GM18907 (cell line): Measurements from ENCODE around the gene NBEAL2.
"Not testable (repeated sequence)": the region's sequence is repeated elsewhere in the genome, so short reads cannot be mapped to it uniquely, and the experiment has no call there.

ENCODE experiments used
- ATAC-seq: cut with Tn5 transposase; IDR thresholded peaks from one replicate; pipeline ENCODE4 v1.9.1; 2021; ENCODE audit warnings: mild to moderate bottlenecking, moderate library complexity; ENCODE audit not compliant: unreplicated experiment

Gene NBEAL2

DNA sequence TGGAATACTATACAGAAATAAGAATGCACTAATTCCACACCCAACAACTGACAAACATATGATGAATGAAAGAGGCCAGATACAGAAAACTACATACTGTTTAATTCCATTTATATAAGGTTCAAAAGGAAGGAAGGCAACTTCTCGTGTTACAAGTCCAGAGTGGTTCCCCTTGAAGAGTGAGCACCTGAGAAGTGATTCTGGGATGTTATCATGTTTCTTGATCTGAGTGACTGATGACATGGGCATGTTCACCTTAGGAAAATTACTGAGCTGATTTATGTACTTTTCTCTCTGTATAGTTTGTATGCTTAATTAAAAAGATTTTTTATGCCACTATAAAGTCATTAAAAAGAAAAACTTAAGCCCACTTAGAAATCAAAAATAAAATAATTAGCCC lies 16.5 kb upstream of the NBEAL2 start:
- ATAC-seq, result no peak

DNA sequence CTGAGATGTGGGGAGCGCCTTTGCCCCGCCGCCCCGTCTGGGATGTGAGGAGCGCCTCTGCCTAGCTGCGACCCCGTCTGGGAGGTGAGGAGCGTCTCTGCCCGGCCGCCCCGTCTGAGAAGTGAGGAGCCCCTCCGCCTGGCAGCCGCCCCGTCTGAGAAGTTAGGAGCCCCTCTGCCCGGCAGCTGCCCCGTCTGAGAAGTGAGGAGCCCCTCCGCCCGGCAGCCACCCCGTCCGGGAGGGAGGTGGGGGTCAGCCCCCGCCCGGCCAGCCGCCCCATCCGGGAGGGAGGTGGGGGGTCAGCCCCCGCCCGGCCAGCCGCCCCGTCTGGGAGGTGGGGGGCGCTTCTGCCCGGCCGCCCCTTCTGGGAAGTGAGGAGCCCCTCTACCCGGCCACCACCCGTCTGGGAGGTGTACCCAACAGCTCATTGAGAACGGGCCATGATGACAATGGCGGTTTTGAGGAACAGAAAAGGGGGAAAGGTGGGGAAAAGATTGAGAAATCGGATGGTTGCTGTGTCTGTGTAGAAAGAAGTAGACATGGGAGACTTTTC lies 15.4 kb upstream of the NBEAL2 start:
- not testable (repeated sequence) for ATAC-seq

DNA sequence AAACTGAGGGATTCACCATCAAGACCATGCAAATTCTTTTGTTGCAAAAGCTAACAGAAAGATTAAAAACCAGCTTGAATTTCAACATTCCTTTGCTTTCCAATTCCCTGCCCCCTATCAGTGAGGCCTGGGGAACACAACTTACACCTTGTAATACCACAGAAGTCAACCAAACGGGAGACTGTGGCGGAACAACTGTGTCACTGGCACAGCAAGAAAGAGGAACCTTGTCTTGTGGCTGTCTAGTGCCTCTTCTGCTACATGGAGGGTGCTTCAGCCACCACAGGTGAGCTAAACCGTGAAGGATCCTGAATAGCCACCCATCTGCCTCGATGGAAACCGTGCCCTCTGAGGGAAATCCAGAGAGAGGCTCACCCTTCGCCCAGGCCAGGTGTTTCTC lies 14.3 kb upstream of the NBEAL2 start:
- no peak for ATAC-seq

DNA sequence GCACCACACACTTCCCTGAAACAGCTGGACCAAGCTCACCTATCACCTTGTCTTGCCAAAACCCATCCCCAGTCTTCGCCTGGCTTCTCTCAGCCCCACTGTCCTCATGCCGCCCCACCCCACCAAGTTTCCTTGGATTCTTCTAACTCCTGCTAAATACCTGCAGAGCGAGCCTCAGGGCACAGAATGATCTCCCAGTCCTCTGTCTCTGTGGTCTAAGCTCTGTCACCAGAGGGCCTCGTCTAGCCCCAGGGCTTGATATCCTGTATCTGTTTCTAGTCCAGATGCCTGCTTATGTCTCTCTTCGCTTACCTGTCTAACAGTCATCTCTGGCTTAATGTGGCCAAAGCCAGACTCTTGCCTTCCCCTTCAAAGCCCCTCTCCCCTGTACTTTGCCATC lies 12.7 kb upstream of the NBEAL2 start:
- ATAC-seq, result no peak

DNA sequence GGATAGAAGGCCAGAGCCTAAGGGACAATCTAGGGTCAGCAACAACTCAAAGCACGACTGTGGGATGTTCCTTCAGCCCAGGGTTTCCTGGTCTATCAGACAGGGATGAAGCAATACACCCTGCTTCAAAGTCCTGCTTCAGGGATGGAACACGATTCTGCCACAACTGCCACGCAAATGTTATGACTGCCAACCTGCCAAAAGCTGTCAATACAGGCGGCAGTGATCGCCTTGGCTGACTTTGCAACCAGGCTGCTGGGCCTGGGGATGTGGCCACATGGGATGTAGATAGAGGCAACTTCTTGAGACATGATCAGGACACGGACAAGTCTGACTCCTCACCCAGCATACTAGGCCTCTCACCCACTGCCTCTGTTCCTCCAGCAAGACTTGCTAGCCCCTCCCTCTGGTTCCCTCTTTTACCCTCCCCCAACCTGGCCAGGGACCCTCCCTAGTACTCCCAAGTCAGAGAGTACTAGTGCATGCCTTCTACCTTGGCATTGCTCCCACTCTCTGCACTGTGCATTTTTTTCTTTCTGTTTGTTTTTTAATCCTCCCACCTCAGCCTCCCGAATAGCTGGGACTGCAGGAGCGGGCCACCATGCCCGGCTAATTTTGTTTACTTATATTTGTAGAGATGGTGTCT lies 10.6 kb upstream of the NBEAL2 start:
- ATAC-seq, result no peak

DNA sequence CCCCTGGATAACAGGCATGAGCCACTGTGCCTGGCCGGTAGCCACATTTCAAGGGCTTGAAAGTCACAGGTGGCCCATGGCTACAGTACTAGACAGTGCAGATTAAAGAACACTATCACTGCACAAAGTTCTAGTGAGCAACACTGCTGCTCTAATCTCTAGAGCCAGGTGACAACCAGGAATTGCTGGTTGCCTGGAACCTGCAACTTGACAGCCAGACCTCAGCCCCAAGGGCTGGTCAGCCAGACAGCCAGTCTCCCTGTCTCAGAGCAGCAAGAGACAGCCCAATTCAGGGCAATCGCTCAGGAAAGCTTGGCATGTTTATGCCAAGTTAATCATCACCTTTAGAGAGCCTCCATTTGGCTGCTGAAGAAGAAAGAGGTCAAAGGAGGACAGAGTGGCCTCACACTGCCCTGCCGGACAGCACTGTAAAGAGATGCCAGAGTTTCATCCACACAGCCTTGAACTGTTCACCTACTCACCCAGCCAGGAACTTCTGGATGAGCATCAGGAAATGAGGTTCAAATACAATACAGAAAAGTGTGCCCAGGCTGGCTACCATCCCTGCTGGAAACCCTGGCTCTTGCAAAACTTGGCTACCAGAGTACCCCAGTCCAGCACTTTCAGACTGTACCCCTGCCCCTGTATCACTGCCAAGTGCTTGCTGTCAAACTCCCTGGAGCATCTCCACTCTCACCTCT lies 8.9 kb upstream of the NBEAL2 start:
- no peak for ATAC-seq

DNA sequence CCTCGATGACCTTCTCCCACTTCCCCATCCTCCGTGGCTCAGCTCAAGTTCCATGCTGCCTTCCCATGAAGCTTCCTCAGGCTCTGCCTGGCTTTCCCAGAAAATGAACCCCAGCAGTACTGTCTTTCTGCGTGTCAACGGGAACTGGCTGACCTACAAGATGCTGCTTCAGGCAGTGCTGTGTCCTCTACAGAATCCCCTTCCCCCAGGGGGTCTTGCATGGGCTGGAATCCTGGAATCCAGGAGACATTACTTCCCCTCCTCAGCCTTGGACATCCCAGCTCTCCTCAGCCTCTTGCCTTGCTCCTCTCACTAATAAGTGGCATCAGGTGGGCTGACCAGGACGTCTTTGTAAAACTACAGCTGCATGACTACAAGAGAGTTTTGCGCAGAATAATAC lies 8.3 kb upstream of the NBEAL2 start:
- ATAC-seq, result no peak

DNA sequence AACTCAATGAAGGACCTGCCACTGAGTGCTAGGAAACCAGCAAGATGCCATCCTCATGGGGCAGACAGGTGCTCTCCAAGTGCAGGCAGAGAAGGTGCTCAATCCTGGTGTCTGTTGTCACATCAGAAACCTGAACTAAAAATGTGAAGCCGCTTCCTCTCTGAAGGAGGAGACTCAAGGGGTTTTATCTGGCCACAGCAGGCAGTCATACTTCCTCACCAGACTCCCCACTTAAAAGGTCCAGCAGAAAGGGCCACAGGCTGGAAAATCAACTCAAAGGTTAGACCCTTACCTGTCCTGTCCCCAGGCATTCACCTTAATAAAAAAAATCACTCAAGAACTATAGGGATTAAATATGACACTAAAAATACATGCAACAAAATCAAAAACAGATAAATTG lies 7.7 kb upstream of the NBEAL2 start:
- ATAC-seq, result no peak

DNA sequence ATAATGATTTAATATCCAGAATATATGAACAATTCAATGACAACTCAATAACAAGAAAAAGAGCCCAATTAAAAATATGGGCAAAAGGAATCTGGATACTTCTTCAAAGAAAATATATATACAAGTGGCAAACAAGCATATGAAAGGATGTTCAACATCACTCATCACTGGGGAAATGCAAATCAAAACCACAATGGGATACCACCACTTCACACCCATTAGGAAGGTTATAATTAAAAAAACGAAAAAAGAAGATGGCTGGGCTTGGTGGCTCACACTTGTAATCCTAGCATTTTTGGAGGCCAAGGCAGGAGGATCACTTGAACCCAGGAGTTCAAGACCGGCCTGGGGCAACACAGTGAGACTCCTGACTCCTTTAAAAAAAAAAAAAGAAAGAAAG lies 7.1 kb upstream of the NBEAL2 start:
- no peak for ATAC-seq

DNA sequence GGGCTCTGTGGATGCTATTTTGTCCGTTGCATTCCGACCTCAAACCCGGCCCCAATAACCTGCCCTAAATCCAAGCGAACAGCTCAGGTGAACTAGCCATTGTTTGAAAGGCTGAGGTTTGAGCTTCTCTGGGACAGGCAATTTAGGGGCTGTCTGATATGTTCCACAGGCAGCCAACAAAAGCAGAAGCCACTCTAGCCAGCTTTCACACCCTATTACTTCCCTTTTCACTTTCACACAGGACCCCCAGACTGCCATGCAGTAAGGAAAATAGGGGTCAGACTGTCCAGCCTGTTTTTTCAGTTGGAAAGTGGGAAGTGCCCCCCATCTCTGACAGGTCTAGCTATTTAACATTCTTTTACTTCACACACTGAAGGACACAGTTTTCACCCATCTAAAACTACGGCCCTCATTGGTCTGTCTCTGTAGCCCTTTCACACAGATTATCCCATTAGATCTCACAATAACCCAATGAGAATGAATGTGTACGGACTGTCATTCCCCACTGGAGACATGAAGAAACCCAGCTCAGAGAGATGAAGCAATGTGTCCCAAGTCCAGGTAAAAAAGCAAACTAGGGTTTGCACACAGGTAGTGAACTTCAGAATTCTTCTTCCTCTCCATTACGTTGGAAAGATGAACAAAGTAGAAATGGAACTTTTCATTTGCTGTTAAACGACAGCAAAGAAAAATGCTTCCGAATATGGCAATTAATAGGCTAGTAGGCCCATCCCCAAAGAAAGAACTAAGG lies 4.9 kb upstream of the NBEAL2 start:
- no peak for ATAC-seq

DNA sequence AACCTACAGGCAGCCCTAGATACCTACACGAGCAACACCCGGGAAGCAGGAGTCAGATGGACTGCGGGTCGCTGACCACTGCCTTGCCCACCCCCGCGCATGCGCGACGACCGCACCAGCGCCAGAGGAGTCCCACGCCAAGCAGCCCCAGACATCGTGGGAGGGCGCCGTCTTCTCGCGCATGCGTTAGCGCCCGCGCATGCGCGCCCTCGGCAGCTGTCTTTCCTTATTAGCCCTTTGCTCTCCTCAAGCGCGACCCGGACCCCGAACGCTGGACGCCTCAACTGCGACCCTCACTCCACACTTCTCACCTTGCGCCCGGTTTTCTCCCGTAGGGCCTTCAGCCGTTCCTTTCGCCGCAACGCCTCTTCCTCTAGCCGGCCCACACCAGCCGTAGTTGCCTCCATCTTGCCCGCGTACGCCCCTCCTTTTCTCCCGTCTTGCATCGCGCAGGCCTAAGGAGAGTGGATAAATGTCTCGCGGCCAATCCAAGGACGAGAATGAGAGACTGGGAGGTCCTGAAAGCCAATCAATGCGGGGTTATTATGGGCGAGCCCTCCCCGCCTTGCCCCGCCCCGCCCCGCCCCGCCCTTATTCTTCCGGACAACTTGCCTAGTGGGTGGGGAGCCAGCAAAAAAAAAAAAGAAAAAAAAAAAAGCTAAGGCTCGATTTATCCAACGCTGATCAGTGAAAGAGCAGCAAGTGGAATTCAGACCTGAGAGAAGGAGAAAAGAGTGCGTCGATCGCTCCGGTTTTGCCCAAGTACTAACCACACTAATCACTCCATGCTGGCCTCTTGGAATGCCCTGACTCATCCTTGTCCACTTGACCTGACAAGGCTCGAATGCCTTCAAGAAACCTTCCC lies 2.9 kb upstream of the NBEAL2 start, which contains the start of gene CCDC12:
TSS of gene CCDC12 (minus strand) at position 420 of the 865 bp plus-strand sequence. CDS start at position 407, 13 bp downstream.
- ATAC-seq, result peak; percentile 65

DNA sequence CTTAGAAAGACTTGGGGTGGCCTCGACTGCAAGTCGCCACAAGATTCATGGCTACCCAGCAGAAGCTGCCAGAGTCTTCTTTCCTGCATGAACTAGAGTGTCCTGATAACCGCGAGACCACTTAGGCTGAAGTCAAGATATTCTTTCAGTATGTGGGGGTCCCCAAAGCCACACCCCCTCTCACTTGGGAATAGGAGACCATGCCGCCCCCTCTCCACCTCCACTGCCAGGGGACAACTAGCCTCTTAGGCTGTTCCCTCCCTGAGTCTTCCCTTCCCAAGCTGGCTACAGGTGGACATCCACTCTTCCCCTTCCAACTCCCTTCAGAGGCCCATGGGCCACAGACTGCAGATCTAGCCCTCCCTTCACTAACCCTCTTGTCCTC lies 1.7 kb upstream of the NBEAL2 start:
- ATAC-seq, result no peak

DNA sequence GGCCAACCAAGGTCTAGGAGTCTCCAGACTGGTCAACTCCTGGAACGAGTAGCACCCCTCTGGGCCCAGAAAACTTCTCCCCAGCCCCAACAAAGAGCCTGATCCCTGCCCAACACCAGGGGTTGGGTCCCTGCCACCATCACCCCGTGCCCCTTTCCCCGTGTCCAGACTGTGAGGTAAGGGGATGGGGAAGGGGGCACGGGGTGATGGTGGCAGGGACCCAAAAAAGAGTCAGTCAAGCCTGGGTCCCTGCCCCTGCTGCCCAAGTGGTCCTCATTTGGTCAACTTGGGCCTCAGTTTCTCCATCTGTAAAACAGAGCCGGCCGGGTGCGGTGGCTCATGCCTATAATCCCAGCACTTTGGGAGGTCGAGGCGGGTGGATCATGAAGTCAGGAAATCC lies 1.1 kb upstream of the NBEAL2 start:
- no peak for ATAC-seq

DNA sequence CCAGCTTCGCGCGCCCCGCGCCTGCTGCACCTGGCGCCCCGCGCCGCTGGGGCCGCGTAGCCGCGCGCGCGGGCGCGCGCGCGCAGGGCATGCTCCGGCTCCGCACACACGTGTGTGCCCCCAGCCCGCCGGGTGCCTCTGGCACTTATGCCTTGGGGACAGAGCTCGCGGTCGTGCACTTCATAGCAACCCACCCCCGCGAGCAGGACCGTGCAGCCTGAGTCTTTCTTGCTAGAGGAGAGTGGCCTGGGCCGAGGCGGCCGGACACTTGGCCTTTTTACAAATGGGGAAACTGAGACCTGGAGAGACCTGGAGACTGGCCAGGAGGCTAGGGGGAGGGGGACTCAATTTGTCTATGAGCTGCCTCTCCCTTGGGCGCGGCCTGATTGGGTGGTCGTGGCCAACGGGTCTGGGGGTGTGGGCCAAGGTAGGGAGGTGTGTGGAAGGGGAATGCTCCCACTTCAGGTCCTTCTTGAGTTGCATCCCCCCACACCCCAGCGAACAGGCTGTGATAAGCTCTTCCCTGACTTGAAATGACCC lies 562 bp downstream of the NBEAL2 start:
- no peak for ATAC-seq

DNA sequence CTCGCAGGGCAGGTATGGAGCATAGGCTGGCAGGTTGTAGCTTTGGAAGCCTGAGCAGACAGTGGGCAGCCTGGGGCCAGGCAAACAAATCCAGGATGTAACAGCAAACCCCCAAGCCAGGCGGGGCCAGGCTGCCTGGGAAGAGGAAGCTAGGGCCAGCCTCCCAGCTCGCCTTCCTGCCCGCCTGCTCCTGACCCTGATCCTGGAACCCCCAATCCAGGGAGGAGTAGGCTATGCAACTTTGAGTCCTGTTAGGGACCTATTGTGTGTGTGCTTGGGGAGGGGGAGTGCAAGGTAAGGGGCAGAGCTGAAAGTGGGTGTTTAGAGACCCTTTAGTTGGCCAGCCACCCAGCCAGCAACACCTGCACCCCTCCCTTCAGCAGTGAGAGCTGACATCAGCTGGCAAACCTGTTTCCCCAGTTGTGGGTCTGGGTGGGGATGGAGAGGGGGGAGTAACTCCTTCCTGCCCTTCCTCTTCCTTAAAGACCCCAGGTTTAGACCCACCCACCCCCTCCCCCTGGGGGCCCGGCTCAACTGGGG lies 2.5 kb downstream of the NBEAL2 start:
- ATAC-seq, result no peak

DNA sequence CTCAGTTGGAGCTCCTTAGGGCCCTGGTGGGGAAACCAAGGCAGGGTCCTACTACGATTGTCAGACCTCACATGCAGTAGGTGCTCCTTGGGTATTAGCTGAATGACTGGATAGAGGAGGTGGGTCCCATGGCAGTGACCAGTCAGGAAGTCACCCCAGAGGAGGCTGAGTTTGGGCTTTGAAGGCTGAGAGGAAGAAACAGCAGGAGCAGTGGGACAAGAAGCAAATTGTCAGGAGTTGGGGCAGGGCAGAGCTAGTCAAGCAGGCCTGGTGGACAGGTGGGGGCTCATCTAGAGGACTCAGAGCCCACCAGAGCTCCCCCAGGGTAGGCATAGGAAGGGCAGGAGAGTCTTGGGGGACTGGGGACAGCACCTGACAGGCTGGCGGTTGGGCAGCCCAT lies 3.1 kb downstream of the NBEAL2 start:
- ATAC-seq, result no peak

DNA sequence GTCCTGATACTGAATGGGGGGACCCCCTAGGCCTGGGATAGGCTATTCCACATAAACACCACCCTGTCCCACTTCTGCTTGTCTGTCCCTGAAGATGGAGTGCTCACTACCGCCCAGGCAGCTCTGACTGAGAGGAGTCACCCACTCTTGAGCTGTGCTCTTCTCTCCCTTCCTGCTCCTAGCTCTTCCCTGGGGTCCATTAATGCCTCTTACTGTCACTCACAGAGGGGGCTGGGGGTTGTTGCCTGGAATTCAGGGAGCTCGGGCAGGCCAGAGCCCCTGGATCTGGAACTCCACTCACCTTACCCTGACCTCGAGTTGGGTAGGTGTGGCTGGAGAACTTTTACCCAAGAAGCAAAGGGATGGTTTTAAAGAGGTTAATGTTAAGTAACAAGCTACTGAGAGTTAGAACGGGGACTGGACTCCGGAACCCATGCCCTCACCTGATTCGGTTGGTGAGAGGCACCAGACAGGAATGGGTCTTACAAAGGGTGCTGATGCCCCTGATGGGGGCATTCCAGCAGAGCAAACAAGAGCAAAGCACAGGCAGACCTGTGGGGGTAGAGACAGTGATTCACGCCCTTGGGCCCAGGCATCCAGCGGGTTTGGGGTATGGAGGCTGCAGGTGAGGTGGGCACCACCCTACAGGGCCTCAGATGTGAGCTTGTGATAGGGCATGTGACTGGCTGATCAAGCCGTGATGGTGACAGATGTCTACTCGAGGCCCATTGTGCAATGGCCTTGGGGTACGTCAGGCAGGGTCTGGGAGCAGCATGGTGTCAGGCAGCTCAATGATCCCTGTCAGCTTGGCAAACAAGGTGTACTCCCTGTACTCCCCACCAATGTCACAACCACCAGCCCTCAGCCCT lies 5.4 kb downstream of the NBEAL2 start:
- ATAC-seq, result no peak

DNA sequence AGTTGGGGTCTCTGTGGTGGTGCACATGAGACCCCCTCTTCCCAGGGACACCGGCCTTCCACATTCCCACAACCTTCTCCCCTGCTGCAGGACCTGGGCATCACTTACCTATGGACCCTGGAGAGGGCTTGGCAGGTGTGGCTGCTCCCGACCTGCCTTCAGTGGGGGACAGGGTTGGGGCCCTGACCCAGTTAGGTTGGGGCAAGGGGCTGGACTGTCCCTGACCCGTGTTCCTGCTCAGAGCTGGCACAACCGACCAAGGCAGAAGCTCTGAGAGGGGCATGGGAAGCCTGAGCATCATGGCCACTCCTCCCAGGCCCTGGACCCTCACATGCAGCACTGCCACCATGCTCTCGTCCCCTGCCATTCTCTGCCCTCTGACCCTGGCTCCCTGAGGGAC lies 6.1 kb downstream of the NBEAL2 start:
- no peak for ATAC-seq

DNA sequence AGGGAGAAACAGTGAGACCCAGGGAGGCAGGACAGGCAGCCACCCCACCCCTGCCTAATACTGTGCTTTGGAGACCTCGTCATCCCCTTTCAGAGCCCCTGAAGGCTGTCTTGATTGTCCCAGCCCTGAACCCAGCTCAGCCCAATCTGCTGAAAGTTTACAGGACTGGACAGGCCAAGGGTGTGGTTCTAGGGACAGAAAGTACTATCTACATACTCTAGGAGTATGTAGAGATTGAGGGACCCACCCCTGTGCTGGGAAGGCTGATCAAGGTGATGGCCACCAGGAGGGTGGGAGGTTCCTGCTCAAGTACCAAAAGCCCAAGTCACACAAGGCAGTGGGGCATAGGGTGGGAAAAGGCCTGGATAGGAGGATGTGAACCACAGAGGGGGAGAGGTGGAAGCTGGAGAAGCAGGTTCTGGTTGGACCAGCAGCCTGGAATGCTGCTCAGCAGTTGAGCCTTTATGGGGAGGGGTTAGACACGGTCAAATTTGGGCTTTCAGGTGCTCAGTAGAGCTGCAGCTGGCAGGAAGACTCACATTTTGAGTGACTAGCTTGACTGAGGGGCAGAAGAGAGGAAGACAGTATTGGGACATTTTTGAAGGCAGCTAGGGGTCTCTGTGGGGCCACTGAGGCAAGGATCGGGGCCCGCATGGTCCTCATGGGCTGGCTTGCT lies 6.7 kb downstream of the NBEAL2 start:
- ATAC-seq, result no peak
